ENCODE results near the gene PLD5. TPM values are rescaled to one million over a fixed set of nuclear protein-coding genes. Genes with fewer than 3 reads are reported as not detected.
A peak's percentile ranks its signal among the peaks of the same experiment; 100 is the strongest.
"Not testable (repeated sequence)": the region's sequence is repeated elsewhere in the genome, so short reads cannot be mapped to it uniquely, and the experiment has no call there.

PLD5 gene
- total RNA-seq, 2 donors from 2014 or later: 0.05 to 1.0 TPM

GRCh38 chr1:242237051-242237450 is 287.4 kb downstream of the PLD5 start:
- no peak overlapping the region for H3K27ac ChIP-seq
- TF ChIP-seq POLR2A (IDR thresholded peaks at IDR 0.05) (no peak), POLR2AphosphoS5 (IDR thresholded peaks at IDR 0.05) (no peak), CTCF (IDR thresholded peaks at IDR 0.05) (no peak)
- no peaks in the 10 kb centered on the region for H3K36me3 ChIP-seq
- WGBS: 16% methylated on average over 1 of the region's 1 CpG
- no peak for DNase-seq (ENCODE audit: low spot score)
- no peak overlapping the region for H3K4me3 ChIP-seq
- H3K27me3 ChIP-seq (replicated peaks; ENCODE audit: insufficient read depth): no peaks in the 10 kb centered on the region
- H3K4me1 ChIP-seq (replicated peaks): peaks cover under 1% of the 10 kb centered on the region
- intact Hi-C loops (cut with DNase I): no loop called here
- H3K9me3 ChIP-seq: no peaks in the 10 kb centered on the region

GRCh38 chr1:242228991-242229390 is 295.5 kb downstream of the PLD5 start:
- Histone ChIP-seq H3K27ac (no peak overlapping the region), H3K9me3 (no peaks in the 10 kb centered on the region), H3K36me3 (no peaks in the 10 kb centered on the region), H3K4me1 (replicated peaks) (no peaks in the 10 kb centered on the region), H3K27me3 (replicated peaks; ENCODE audit: insufficient read depth) (no peaks in the 10 kb centered on the region), H3K4me3 (no peak overlapping the region)
- intact Hi-C loops (cut with DNase I): no loop called here
- TF ChIP-seq POLR2AphosphoS5 (IDR thresholded peaks at IDR 0.05) (no peak), CTCF (IDR thresholded peaks at IDR 0.05) (no peak), POLR2A (IDR thresholded peaks at IDR 0.05) (no peak)
- DNase-seq (ENCODE audit: low spot score): no peak
- WGBS: 67% methylated on average over 3 of the region's 3 CpGs

GRCh38 chr1:242225767-242226573 is 298.5 kb downstream of the PLD5 start:
- Histone ChIP-seq H3K4me1 (replicated peaks) (no peaks in the 10 kb centered on the region), H3K27me3 (replicated peaks; ENCODE audit: insufficient read depth) (no peaks in the 10 kb centered on the region), H3K9me3 (no peaks in the 10 kb centered on the region), H3K36me3 (no peaks in the 10 kb centered on the region), H3K27ac (no peak overlapping the region), H3K4me3 (no peak overlapping the region)
- no peak for DNase-seq (ENCODE audit: low spot score)
- peak; percentile 46 for TF ChIP-seq POLR2AphosphoS5 (IDR thresholded peaks at IDR 0.05)
- no peak for TF ChIP-seq POLR2A (IDR thresholded peaks at IDR 0.05)
- WGBS: 79% methylated on average over 9 of the region's 9 CpGs
- intact Hi-C loops (cut with DNase I): no loop called here

GRCh38 chr1:242224878-242225766 is 299.4 kb downstream of the PLD5 start:
- intact Hi-C loops (cut with DNase I); H3K9me3 ChIP-seq; DNase-seq (ENCODE audit: low spot score); H3K36me3 ChIP-seq; H3K4me1 ChIP-seq (replicated peaks); H3K4me3 ChIP-seq; H3K27ac ChIP-seq; H3K27me3 ChIP-seq (replicated peaks; ENCODE audit: insufficient read depth): not testable (repeated sequence)
- WGBS: 92% methylated on average over 15 of the region's 16 CpGs

- Histone ChIP-seq H3K36me3 (no peaks in the 10 kb centered on the region), H3K4me3 (no peak overlapping the region), H3K27ac (no peak overlapping the region), H3K4me1 (replicated peaks) (no peaks in the 10 kb centered on the region), H3K9me3 (no peaks in the 10 kb centered on the region), H3K27me3 (replicated peaks; ENCODE audit: insufficient read depth) (no peaks in the 10 kb centered on the region)
- TF ChIP-seq POLR2A (IDR thresholded peaks at IDR 0.05): no peak
- TF ChIP-seq POLR2AphosphoS5 (IDR thresholded peaks at IDR 0.05): no peak
- TF ChIP-seq CTCF (IDR thresholded peaks at IDR 0.05): no peak
- 76% methylated on average over 3 of the region's 3 CpGs for WGBS
- intact Hi-C loops (cut with DNase I): no loop called here
- no peak for DNase-seq (ENCODE audit: low spot score)
Observed at GRCh38 chr1:242224461-242224860, 300.0 kb downstream of the PLD5 start.
